Psoas muscle (tissue), 8 donors: ENCODE measurements around the gene SHOX. TPM values are rescaled to one million over a fixed set of nuclear protein-coding genes. Genes with fewer than 3 reads are reported as not detected.
"Not testable (repeated sequence)": the region's sequence is repeated elsewhere in the genome, so short reads cannot be mapped to it uniquely, and the experiment has no call there.

Experiments used
- ATAC-seq, 4 donors: fragments of 200-7000 bp; cut with Tn5 transposase; one replicate each; pipeline ENCODE4 v1.9.1; 2020; ENCODE audit warnings: moderate library complexity in 3 of 4, mild to moderate bottlenecking in 2 of 4
- DNase-seq, 2 donors: peaks; one replicate each; pipeline ENCODE4 v3.0.0-alpha.2; 2020
- H3K27ac ChIP-seq: fragments of 200-600 bp; one replicate; pipeline ENCODE4 v1.8.0; 2022
- H3K27me3 ChIP-seq, 3 donors: fragments of 200-600 bp in 1 of 3; one replicate each; pipeline versions ENCODE4 v1.6.1 to v1.8.0; 2013 to 2022; ENCODE audit warnings: low read length in 2 of 3, mild to moderate bottlenecking in 2 of 3, moderate library complexity in 1 of 3; ENCODE audit not compliant: insufficient read depth in 3 of 3
- H3K36me3 ChIP-seq, 2 donors: fragments of 200-600 bp in 1 of 2; one replicate each; pipeline versions ENCODE4 v1.6.1 to v1.8.0; 2013 to 2022; ENCODE audit warnings: low read depth in 1 of 2, mild to moderate bottlenecking in 1 of 2, moderate library complexity in 1 of 2; ENCODE audit not compliant: insufficient read depth in 1 of 2
- H3K4me1 ChIP-seq: fragments of 200-600 bp; one replicate; pipeline ENCODE4 v1.8.0; 2022
- H3K4me3 ChIP-seq: fragments of 200-600 bp; one replicate; pipeline ENCODE4 v1.8.0; 2022; ENCODE audit warnings: mild to moderate bottlenecking
- H3K9me3 ChIP-seq: fragments of 200-600 bp; one replicate; pipeline ENCODE4 v1.8.0; 2022
- WGBS, 3 donors: extraction: QIAGEN DNeasy Blood & Tissue Kit; methylation state at CpG; one replicate each; pipeline versions ENCODE4 v1.1.6 to v1.1.7; 2013; 5-methylcytosine and 5-hydroxymethylcytosine counted together
- intact Hi-C, 2 donors: fragments of 100-400 bp; cut with DNase I; formaldehyde crosslinking; loops; one replicate each; pipeline versions ENCODE4 v1.11.0 to v1.14.2; 2022
- polyA plus RNA-seq, 3 donors: library from polyadenylated mRNA; stranded (reverse); fragments of 200-250 nt; gene quantifications; one replicate each; pipeline ENCODE4 v1.2.3, GENCODE V29; 2013
- total RNA-seq, 4 donors: library from RNA; stranded (reverse); fragmentation: NEBNext Ultra II Directional in 2 of 4; extraction: Animal tissue kit (Norgen Biotek cat#: 25700) in 2 of 4; gene quantifications; one replicate each; pipeline versions ENCODE4 v1.2.1 to v1.2.4, GENCODE V29; 2021 to 2023
- TF ChIP-seq, protein P1 (sequence below): fragments of 200-600 bp; IDR thresholded peaks from one replicate; pipeline ENCODE4 v1.8.0; 2022; ENCODE audit warnings: antibody characterized with exemption
- donor health status: healthy with polysubstance abuse.
- donor health status: DM: no; HTN: no; CAD: no; lungs with moderate emphysema.
- donor health status: Bipolar disorder and iron deficiency.
- donor health status: healthy.
- donor health status: DM: yes; HTN: yes; CAD: no.
- donor health status: DM: no; HTN: no; CAD: no.
- donor health status: DM: no; HTN: no; CAD: no.
- donor health status: DM: yes; HTN: yes; CAD: no.

The SHOX gene
- total and polyA plus RNA-seq, 7 donors = under 0.01 to 0.03 TPM; not detected in 5

DNA sequence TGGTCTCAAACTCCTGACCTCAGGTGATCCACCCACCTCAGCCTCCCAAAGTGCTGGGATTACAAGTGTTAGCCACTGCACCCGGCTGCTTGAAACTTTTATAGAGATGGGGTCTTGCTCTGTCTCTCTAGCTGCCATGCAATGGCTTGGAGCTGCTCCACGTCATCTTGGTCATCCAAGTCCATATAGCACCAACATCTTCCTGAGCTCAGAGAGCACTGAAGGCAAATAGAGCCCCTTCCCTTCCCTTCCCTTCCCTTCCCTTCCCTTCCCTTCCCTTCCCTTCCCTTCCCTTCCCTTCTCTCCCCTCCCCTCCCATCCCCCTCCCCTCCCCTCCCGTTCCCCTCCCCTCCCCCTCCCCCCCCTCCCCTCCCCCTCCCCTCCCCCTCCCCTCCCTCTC, 22.5 kb upstream of the SHOX start:
- 70 to 77% (median 73%) methylated on average over 2 of the region's 3 CpGs for WGBS, 3 donors
- H3K4me1 ChIP-seq, H3K4me3 ChIP-seq, H3K36me3 ChIP-seq, ATAC-seq, DNase-seq, intact Hi-C loops, H3K27ac ChIP-seq, H3K27me3 ChIP-seq: not testable (repeated sequence)
- H3K9me3 ChIP-seq = peaks cover 17% of the 10 kb centered on the region

DNA sequence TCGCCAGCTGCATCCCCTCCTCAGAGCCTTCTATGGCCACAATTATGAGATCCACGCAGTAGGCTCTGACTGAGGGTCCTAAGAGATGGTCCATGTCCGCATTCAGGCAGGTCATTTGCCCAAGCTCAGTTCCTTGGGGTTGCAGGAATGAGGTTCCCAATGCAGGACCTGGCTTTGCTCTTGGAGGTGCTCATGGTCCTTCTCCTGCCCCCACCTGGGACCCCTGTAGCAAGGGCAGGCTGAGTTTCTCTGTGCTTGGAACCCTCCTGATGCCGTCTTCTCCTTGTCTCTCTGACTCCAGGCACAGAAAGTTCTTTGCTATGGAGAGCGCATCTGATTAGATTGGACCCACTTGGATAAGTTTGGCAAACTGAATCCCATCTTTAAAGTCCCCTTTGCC, 16.5 kb upstream of the SHOX start:
- no peaks in the 10 kb centered on the region for H3K4me1 ChIP-seq
- intact Hi-C loops = no loop called here
- H3K27ac ChIP-seq = no peak overlapping the region
- peaks cover 17% of the 10 kb centered on the region for H3K9me3 ChIP-seq
- ATAC-seq (no peak), DNase-seq (no peak)
- WGBS, 3 donors = 78 to 84% (median 79%) methylated on average over 5 of the region's 5 CpGs
- no peaks in the 10 kb centered on the region for H3K36me3 ChIP-seq
- TF ChIP-seq, protein P1, sequence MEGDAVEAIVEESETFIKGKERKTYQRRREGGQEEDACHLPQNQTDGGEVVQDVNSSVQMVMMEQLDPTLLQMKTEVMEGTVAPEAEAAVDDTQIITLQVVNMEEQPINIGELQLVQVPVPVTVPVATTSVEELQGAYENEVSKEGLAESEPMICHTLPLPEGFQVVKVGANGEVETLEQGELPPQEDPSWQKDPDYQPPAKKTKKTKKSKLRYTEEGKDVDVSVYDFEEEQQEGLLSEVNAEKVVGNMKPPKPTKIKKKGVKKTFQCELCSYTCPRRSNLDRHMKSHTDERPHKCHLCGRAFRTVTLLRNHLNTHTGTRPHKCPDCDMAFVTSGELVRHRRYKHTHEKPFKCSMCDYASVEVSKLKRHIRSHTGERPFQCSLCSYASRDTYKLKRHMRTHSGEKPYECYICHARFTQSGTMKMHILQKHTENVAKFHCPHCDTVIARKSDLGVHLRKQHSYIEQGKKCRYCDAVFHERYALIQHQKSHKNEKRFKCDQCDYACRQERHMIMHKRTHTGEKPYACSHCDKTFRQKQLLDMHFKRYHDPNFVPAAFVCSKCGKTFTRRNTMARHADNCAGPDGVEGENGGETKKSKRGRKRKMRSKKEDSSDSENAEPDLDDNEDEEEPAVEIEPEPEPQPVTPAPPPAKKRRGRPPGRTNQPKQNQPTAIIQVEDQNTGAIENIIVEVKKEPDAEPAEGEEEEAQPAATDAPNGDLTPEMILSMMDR = no peak
- no peak overlapping the region for H3K4me3 ChIP-seq
- H3K27me3 ChIP-seq = peaks cover 0 to 30% (median 2%) of the 10 kb centered on the region in 3 donors

DNA sequence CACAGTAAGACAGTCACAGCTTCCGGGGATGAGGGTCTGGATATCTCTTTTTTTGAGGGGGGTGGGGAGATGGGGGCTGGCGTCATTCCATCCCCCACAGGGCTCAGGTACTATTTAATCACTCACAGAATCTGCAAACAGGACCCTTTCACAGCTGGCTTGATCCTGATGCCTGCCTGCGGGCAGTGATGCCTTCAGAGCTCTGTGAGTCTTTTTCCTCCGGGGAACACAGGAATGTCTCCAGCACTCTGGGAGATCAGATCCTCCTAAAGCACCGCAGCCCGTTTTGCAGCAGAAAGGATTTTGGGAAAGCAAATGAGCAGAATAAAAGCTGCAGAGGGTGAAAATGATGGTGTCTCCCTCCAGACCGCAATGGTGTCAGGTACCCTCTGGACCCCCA, 13.2 kb upstream of the SHOX start:
- no peak for ATAC-seq
- WGBS, 3 donors = 38 to 45% (median 42%) methylated on average over 7 of the region's 7 CpGs
- TF ChIP-seq, protein P1 = no peak

GRCh38 chrX:617891-618290, 12.7 kb upstream of the SHOX start:
- TF ChIP-seq, protein P1 = no peak
- WGBS, 3 donors = 61 to 69% (median 63%) methylated on average over 8 of the region's 8 CpGs
- intact Hi-C loops = no loop called here
- Histone ChIP-seq H3K9me3 (no peaks in the 10 kb centered on the region), H3K4me1 (no peaks in the 10 kb centered on the region), H3K36me3 (no peaks in the 10 kb centered on the region), H3K27me3 (peaks cover 0 to 60% (median 2%) of the 10 kb centered on the region in 3 donors), H3K27ac (no peak overlapping the region), H3K4me3 (no peak overlapping the region)
- ATAC-seq = no peak
- no peak for DNase-seq

More for the DNA sequence above, 13.2 kb upstream of the SHOX start:
- Histone ChIP-seq H3K27ac (no peak overlapping the region), H3K27me3 (peaks cover 0 to 60% (median 2%) of the 10 kb centered on the region in 3 donors), H3K4me1 (no peaks in the 10 kb centered on the region), H3K9me3 (peaks cover 3% of the 10 kb centered on the region), H3K36me3 (no peaks in the 10 kb centered on the region), H3K4me3 (no peak overlapping the region)
- no peak for DNase-seq
- intact Hi-C loops = no loop called here

DNA sequence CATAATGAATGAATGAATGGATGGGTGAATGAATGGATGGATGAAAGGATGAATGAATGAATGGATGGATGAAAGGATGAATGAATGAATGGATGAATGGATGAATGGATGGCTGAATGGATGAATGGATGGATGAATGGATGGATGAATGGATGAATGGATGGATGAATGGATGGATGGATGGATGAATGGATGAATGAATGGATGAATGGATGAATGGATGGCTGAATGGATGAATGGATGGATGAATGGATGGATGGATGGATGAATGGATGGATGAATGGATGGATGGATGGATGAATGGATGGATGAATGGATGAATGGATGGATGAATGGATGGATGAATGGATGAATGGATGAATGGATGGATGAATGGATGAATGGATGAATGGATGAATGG, 12.3 kb upstream of the SHOX start:
- DNase-seq, intact Hi-C loops, H3K4me1 ChIP-seq, ATAC-seq, H3K4me3 ChIP-seq, H3K36me3 ChIP-seq, H3K27ac ChIP-seq, H3K9me3 ChIP-seq: not testable (repeated sequence)
- H3K27me3 ChIP-seq = peaks cover 0 to 60% (median 2%) of the 10 kb centered on the region in 3 donors
